Skeletal muscle tissue (tissue), 4 donors: ENCODE measurements around the gene CERKL. TPM values are rescaled to one million over a fixed set of nuclear protein-coding genes. Genes with fewer than 3 reads are reported as not detected.

Source experiments
- H3K27ac ChIP-seq: one replicate; pipeline ENCODE4 v1.7.0; 2013; ENCODE audit warnings: mild to moderate bottlenecking, low read depth, low read length, inconsistent platforms
- H3K27me3 ChIP-seq, 3 donors: one replicate each; pipeline ENCODE4 v1.7.0; 2013; ENCODE audit warnings: low read length in 3 of 3; ENCODE audit not compliant: control insufficient read depth in 3 of 3, insufficient read depth in 3 of 3
- H3K36me3 ChIP-seq, 3 donors: one replicate each; pipeline ENCODE4 v1.7.0; 2013; ENCODE audit warnings: low read length in 3 of 3; ENCODE audit not compliant: control insufficient read depth in 3 of 3, insufficient read depth in 3 of 3
- H3K4me1 ChIP-seq, 3 donors: one replicate each; pipeline ENCODE4 v1.7.0; 2013; ENCODE audit warnings: low read length in 3 of 3, mild to moderate bottlenecking in 3 of 3; ENCODE audit not compliant: control insufficient read depth in 3 of 3, insufficient read depth in 3 of 3
- H3K4me3 ChIP-seq, 3 donors: one replicate each; pipeline ENCODE4 v1.7.0; 2013; ENCODE audit warnings: low read length in 3 of 3
- H3K9ac ChIP-seq, 3 donors: one replicate each; pipeline ENCODE4 v1.7.0; 2013; ENCODE audit warnings: low read length in 3 of 3, mild to moderate bottlenecking in 3 of 3, moderate library complexity in 2 of 3, low read depth in 1 of 3
- H3K9me3 ChIP-seq, 3 donors: one replicate each; pipeline ENCODE4 v1.7.0; 2013; ENCODE audit warnings: low read length in 3 of 3; ENCODE audit not compliant: control insufficient read depth in 3 of 3
- total RNA-seq: library from RNA; depleted of rRNA; stranded (reverse); fragments of >200 nt; gene quantifications from one replicate; pipeline ENCODE4 v1.2.3, GENCODE V29; 2014
- donor health status: Osteomylitis.

Gene CERKL
- total RNA-seq, 1 donor from 2014 or later, result not detected

DNA sequence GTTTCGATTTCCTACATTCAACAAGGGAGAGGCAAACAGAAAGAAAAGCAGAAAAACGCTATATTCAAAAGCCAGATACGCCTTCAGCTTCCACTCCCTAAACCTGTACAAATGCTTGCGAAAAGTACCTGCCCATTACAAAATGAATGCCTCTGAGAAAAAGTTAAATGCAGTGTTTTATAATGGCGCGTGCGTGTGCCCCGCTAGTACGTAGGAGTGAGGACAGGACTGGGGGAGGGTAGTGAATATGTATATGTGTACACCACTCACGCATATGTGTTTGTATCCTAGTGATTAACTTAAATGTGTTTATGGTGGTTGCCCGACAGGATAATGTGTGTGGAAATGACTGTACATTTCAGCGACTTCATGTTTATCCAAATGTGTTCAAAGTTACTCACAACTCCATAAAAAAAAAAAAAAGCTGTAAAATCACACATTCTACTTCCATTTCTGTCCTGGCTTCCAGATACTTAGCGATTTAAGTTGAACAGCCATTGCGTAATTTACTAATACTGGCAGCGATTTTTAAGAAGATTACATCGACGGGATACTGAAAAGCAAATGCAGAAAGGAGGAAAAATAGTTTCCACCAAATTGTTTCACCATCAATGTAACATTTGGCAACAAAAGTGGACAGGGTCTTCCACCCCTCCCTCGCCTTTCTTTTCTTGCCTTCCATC, 22.1 kb upstream of the CERKL start:
- Histone ChIP-seq H3K27ac (no peak overlapping the region), H3K27me3 (peaks cover 62 to 63% (median 62%) of the 10 kb centered on the region in 3 donors), H3K9me3 (no peaks in the 10 kb centered on the region)

DNA sequence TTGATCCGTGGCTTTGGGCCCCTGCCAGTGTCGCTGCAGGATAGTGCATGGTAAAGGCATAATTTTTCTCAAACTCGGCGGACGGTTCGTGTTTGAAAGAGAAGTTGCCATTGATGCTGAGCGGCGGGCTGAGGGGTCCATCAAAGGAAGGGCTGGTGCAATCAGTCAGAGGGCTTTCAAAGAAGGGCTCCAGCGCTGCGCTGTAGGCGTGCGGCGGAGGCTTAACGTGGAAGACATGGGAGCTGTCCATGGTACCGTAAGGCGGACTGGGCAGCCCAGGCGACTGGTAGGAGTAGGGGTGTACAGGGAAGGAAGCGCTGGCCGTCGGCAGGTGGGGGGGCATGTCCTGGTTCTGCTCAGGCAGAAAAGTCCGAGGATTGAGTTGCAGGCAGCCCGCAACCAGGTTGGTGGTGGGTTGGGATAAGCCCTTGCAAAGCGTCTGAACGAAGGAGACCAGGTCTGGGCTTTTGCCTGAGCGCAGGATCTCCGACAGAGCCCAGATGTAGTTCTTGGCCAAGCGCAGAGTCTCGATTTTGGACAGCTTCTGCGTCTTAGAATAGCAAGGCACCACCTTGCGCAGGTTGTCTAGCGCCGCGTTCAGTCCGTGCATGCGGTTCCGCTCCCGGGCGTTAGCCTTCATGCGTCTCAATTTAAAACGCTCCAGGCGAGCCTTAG, 21.1 kb upstream of the CERKL start:
- Histone ChIP-seq H3K27ac (no peak overlapping the region), H3K4me3 (peak overlapping the region in 1 of 3 donors; percentile 35), H3K9me3 (no peaks in the 10 kb centered on the region), H3K36me3 (no peaks in the 10 kb centered on the region), H3K27me3 (peaks cover 53 to 55% (median 53%) of the 10 kb centered on the region in 3 donors), H3K4me1 (peaks cover 0 to 12% (median 11%) of the 10 kb centered on the region in 3 donors), H3K9ac (no peak overlapping the region)

More for the DNA sequence above, 22.1 kb upstream of the CERKL start:
- H3K4me1 ChIP-seq, result peaks cover 0 to 12% (median 11%) of the 10 kb centered on the region in 3 donors
- no peak overlapping the region for H3K9ac ChIP-seq
- no peaks in the 10 kb centered on the region for H3K36me3 ChIP-seq
- H3K4me3 ChIP-seq, result no peak overlapping the region

DNA sequence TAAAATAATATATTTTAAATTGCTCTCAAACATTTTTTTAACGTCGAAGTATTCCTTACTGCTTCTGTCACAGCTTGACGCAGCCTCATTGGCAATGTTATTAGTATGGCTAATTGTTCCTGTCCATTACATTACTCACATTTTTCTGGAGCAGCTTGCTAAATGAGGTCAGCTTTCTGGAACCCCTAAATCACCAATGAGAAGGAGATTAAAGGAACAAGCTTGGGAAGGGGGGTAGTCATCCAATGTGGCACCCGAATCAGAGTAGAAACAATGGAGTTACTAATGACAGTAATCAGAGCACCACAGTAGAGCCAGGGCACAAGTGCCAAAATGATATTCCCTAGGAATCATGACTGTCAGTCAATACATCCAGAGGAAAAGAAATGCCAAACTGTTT, 18.3 kb upstream of the CERKL start:
- Histone ChIP-seq H3K36me3 (no peaks in the 10 kb centered on the region), H3K9ac (no peak overlapping the region), H3K27ac (no peak overlapping the region), H3K27me3 (peaks cover 28 to 29% (median 28%) of the 10 kb centered on the region in 3 donors), H3K4me3 (no peak overlapping the region), H3K9me3 (no peaks in the 10 kb centered on the region), H3K4me1 (no peaks in the 10 kb centered on the region)

DNA sequence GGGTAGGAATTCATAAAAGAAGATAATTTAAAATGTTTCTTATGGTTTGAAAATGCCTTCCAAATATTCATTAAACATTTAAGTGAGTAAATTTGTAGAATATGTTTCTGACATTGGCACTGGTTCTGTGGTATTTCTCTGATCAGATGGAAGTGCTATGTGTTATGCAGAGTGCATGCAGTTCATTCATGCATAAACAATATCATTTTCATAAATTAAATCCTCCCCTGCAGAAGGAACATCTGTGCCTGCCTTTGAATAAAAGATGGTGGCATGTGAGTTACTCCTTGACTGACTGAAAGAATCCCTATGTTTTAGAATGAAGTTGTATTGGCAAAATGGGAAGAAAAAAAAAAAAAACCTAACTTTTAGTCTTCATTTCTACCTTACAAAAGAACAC, 17.6 kb upstream of the CERKL start:
- Histone ChIP-seq H3K27ac (no peak overlapping the region), H3K4me3 (no peak overlapping the region), H3K4me1 (no peaks in the 10 kb centered on the region), H3K27me3 (peaks cover 20 to 22% (median 21%) of the 10 kb centered on the region in 3 donors), H3K9me3 (no peaks in the 10 kb centered on the region), H3K9ac (no peak overlapping the region), H3K36me3 (no peaks in the 10 kb centered on the region)

DNA sequence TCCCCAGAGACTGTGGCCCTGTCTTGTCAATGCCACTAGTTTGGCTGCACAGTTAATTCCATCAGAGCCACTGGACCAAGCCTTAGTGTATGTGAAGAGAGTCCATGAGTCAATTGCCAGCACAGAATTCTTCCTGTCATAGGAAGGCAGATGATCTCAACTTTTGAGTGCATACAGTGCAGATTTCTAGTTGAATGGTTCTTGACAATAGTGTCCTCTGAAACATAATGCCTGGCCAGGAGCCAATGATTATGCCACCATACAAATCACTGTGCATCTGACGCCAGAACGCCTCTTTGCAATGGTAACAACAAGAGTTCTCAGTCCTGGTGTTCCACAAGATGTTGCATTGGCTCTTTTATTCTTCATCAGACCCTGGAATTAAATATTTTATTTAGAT, 16.3 kb upstream of the CERKL start:
- Histone ChIP-seq H3K36me3 (no peaks in the 10 kb centered on the region), H3K4me3 (no peak overlapping the region), H3K27me3 (peaks cover 7 to 9% (median 8%) of the 10 kb centered on the region in 3 donors), H3K4me1 (no peaks in the 10 kb centered on the region), H3K9me3 (no peaks in the 10 kb centered on the region), H3K9ac (no peak overlapping the region), H3K27ac (no peak overlapping the region)

DNA sequence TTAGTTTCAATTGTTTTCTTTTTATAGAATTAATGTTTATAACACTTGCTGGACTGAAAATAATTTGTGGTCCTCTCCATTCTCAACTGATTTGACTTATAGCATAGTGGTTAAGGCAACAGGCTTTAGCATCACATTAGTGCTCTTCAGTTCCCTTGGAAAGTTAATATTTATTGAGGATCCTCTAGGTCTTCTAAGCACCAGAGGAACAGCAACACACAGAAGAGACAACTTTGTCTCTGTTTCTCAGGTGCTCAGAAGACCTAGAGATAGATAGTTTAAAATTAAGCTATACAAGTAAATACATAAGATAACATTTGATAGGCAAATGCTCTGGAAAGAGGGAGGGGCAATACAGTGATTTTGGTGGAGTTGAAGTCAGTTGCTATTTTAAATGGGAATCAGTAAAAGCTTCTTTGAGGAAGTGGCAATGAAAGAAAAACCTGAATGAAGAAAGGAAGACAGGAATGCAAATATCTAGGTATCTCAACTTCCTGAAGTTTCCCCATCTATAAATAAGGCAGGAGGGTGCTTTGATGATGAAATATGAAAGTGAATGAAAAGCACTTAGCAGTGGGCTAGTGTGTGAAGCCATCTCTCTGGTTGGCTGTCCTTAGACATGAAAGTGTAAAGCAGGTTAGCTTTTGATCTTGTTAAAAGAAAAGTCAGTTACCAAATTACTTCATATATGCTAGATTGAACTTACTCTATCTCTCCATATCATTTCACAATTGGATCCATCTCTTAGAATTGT, 15.5 kb upstream of the CERKL start:
- Histone ChIP-seq H3K9me3 (no peaks in the 10 kb centered on the region), H3K36me3 (no peaks in the 10 kb centered on the region), H3K27me3 (peaks cover 0 to 2% (median under 1%) of the 10 kb centered on the region in 3 donors), H3K4me3 (no peak overlapping the region), H3K27ac (no peak overlapping the region), H3K9ac (no peak overlapping the region), H3K4me1 (no peaks in the 10 kb centered on the region)

DNA sequence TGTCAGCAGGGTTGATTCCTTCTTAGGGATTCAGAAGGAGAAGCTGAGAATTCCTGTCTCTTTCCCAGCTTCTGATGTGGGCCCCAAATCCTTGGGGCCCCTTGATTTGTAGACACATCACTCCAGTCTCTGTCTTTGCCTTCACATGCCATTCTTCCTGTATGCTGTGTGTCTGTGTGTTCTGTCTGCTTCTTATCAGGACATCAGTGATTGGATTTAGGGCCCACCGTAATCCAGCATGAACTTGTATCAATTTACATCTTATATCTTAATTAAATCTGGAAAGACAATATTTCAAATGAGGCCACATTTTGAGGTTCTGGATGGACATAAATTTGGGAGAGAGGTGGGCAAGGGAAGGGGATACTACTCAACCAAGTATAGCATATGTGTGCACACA, 13.7 kb upstream of the CERKL start:
- H3K27me3 ChIP-seq, result peaks cover 0 to 2% (median 0%) of the 10 kb centered on the region in 3 donors

DNA sequence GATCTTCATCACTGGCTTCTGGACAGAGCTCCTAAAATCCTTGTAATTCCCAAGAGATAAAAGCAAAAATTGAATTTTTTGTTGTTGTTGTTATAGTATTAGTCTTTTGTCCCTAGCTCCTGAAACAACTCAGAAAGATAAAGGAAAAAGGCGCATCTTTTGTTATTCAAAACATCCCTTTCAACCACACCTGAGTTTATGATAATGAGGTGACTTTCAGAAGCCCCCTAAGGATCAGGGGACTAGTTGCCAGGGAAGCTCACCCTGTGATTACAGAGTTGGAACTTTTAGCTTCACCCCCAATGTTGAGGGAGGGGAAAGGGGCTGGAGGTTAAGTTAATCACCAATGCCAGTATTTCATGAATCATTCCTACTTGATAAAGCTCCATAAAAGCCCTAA, 10.3 kb upstream of the CERKL start:
- H3K9me3 ChIP-seq, result peaks cover 3 to 8% (median 4%) of the 10 kb centered on the region in 3 donors
- H3K4me3 ChIP-seq, result no peak overlapping the region
- H3K27ac ChIP-seq, result no peak overlapping the region
- no peaks in the 10 kb centered on the region for H3K36me3 ChIP-seq
- H3K9ac ChIP-seq, result no peak overlapping the region
- H3K4me1 ChIP-seq, result no peaks in the 10 kb centered on the region
- peaks cover 0 to 2% (median 0%) of the 10 kb centered on the region in 3 donors for H3K27me3 ChIP-seq

More for the DNA sequence above, 13.7 kb upstream of the CERKL start:
- H3K9ac ChIP-seq, result no peak overlapping the region
- no peak overlapping the region for H3K27ac ChIP-seq
- H3K36me3 ChIP-seq, result no peaks in the 10 kb centered on the region
- no peak overlapping the region for H3K4me3 ChIP-seq
- H3K9me3 ChIP-seq, result peaks cover 0 to 8% (median 4%) of the 10 kb centered on the region in 3 donors
- H3K4me1 ChIP-seq, result no peaks in the 10 kb centered on the region

DNA sequence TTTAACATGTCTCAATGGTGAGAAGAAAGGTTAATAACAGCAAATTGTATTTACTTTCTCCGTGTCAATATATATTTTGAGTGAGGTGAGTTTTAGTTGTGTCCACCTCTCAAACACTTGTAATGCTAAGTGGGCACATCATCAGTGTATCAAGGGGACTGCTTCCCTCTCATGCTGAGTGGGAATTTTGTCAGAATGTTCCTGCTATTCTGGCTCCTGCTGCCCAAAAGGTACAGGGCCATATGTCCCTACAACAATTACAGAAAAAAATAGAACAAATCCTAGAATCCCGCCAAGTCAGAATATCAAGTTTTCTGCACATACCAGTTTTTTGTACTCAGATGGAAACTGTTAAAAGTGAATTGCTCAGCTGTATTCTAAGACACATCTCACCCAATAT, 5.4 kb upstream of the CERKL start:
- Histone ChIP-seq H3K36me3 (no peaks in the 10 kb centered on the region), H3K4me3 (no peak overlapping the region), H3K9ac (no peak overlapping the region), H3K27ac (no peak overlapping the region), H3K4me1 (peaks cover 0 to 2% (median under 1%) of the 10 kb centered on the region in 3 donors), H3K9me3 (peaks cover 3 to 8% (median 4%) of the 10 kb centered on the region in 3 donors), H3K27me3 (peaks cover 3 to 13% (median 4%) of the 10 kb centered on the region in 3 donors)
